NT2/D1 (cell line): ENCODE results near the gene CDH18.

Source experiments
- DNase-seq: peaks from one replicate; pipeline ENCODE4 v3.0.0-alpha.2; 2011; ENCODE audit warnings: low read depth, low spot score
- H3K27me3 ChIP-seq: 2 replicates; pipeline ENCODE4 v1.6.0; 2011; ENCODE audit warnings: mild to moderate bottlenecking; ENCODE audit not compliant: insufficient read length, insufficient read depth
- H3K36me3 ChIP-seq: 2 replicates; pipeline ENCODE4 v1.6.1; 2011; ENCODE audit warnings: mild to moderate bottlenecking, low read length, mixed read lengths; ENCODE audit not compliant: insufficient read depth, insufficient read length
- H3K4me1 ChIP-seq: 2 replicates; pipeline ENCODE4 v1.5.1; 2011; ENCODE audit not compliant: insufficient read depth, insufficient read length
- H3K4me3 ChIP-seq: 2 replicates; pipeline ENCODE4 v1.5.1; 2011; ENCODE audit warnings: low read depth; ENCODE audit not compliant: insufficient read length
- H3K9ac ChIP-seq: 2 replicates; pipeline ENCODE4 v1.6.0; 2011; ENCODE audit warnings: low read depth; ENCODE audit not compliant: insufficient read length
- H3K9me3 ChIP-seq: 2 replicates; pipeline ENCODE4 v1.5.1; 2011; ENCODE audit warnings: mild to moderate bottlenecking, low read length; ENCODE audit not compliant: insufficient read depth
- SUZ12 ChIP-seq: IDR thresholded peaks from 2 replicates; pipeline ENCODE4 v1.6.1; 2011; ENCODE audit not compliant: insufficient read length, insufficient read depth; ENCODE audit errors: extremely low read depth
- YY1 ChIP-seq: IDR thresholded peaks from 2 replicates; pipeline ENCODE4 v1.6.1; 2011; ENCODE audit not compliant: insufficient read length, insufficient read depth
- ZNF274 ChIP-seq: IDR thresholded peaks from 2 replicates; pipeline ENCODE4 v1.6.1; 2011; ENCODE audit warnings: mild to moderate bottlenecking, low read depth, low read length

Gene CDH18

DNA sequence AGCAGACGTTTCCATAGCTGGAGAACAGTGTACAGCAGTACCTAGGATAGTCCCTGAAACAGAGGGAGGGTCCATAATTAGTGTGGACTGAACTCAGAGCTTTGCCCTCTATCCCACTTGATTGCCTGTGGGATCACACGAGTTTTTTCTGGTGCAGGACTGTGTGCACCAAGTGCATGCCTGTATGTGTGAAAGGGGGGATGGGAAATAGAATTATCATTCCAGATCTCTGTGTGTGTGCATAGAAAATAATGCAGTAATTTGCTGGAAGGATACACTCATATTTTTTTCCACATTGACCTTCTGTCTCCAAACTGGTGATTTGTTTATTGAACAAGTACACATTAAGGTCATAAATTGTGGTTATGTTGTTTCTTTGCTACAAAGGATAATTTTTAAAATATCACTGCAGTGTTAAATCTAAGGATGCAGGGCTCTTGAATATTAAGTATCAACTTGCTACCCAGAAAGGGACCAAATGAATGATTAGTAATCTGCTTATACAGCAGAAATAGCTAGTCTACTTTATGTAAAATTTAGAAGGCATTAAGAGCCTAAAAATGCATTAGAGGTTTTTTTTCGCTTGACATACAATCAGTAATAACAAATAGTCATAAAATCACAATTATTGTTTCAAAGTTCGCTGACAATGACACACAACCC is 292.9 kb downstream of the CDH18 start:
- DNase-seq = no peak
- no peaks in the 10 kb centered on the region for H3K36me3 ChIP-seq
- H3K9me3 ChIP-seq = no peaks in the 10 kb centered on the region
- no peak overlapping the region for H3K4me3 ChIP-seq
- no peak for TF ChIP-seq YY1
- TF ChIP-seq ZNF274 = no peak
- TF ChIP-seq SUZ12 = no peak
- no peaks in the 10 kb centered on the region for H3K27me3 ChIP-seq
- no peak overlapping the region for H3K9ac ChIP-seq
- H3K4me1 ChIP-seq = no peaks in the 10 kb centered on the region

DNA sequence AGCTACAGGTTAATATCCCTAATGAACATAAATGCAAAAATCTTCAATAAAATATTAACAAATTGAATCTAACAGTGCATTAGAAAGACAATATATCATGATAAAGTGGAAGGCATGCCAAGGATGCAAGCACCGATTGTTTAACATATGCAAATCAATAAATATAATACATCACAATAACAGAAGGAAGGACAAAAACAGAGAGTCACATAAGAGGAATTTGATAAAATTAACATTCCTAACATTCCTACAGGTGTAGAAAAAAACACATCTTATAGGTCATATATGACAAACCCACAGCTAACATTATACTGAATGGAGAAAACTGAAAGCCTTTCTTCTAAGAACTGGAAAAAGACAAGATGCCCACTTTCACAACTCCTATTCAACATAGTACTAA is 297.0 kb downstream of the CDH18 start:
- DNase-seq = no peak

GRCh38 chr5:19685473-19685872 is 302.5 kb downstream of the CDH18 start:
- Histone ChIP-seq H3K4me3 (no peak overlapping the region), H3K9me3 (no peaks in the 10 kb centered on the region), H3K4me1 (no peaks in the 10 kb centered on the region), H3K27me3 (no peaks in the 10 kb centered on the region), H3K36me3 (no peaks in the 10 kb centered on the region), H3K9ac (no peak overlapping the region)
- TF ChIP-seq SUZ12 = no peak
- no peak for TF ChIP-seq ZNF274
- TF ChIP-seq YY1 = no peak
- DNase-seq = no peak

More for the DNA sequence above, 297.0 kb downstream of the CDH18 start:
- no peaks in the 10 kb centered on the region for H3K4me1 ChIP-seq
- H3K36me3 ChIP-seq = no peaks in the 10 kb centered on the region
- H3K9ac ChIP-seq = no peak overlapping the region
- H3K9me3 ChIP-seq = no peaks in the 10 kb centered on the region
- no peaks in the 10 kb centered on the region for H3K27me3 ChIP-seq
- TF ChIP-seq SUZ12 (no peak), YY1 (no peak), ZNF274 (no peak)
- no peak overlapping the region for H3K4me3 ChIP-seq

- no peaks in the 10 kb centered on the region for H3K36me3 ChIP-seq
- H3K9me3 ChIP-seq = no peaks in the 10 kb centered on the region
- DNase-seq = no peak
- H3K4me3 ChIP-seq = no peak overlapping the region
- no peaks in the 10 kb centered on the region for H3K4me1 ChIP-seq
- TF ChIP-seq ZNF274 (no peak), SUZ12 (no peak), YY1 (no peak)
- no peak overlapping the region for H3K9ac ChIP-seq
- H3K27me3 ChIP-seq = no peaks in the 10 kb centered on the region
These were observed 311.1 kb downstream of the CDH18 start for GRCh38 chr5:19676895-19677294.

- TF ChIP-seq ZNF274 (no peak), SUZ12 (no peak), YY1 (no peak)
These were observed 327.3 kb downstream of the CDH18 start for GRCh38 chr5:19660679-19661078.

GRCh38 chr5:19655627-19656026 is 332.4 kb downstream of the CDH18 start:
- no peaks in the 10 kb centered on the region for H3K4me1 ChIP-seq
- TF ChIP-seq YY1 (no peak), SUZ12 (no peak), ZNF274 (no peak)
- no peak for DNase-seq
- H3K36me3 ChIP-seq = no peaks in the 10 kb centered on the region
- H3K27me3 ChIP-seq = no peaks in the 10 kb centered on the region
- H3K9me3 ChIP-seq = no peaks in the 10 kb centered on the region
- no peak overlapping the region for H3K9ac ChIP-seq
- H3K4me3 ChIP-seq = no peak overlapping the region

More at GRCh38 chr5:19660679-19661078, 327.3 kb downstream of the CDH18 start:
- DNase-seq = no peak
- Histone ChIP-seq H3K9me3 (no peaks in the 10 kb centered on the region), H3K27me3 (no peaks in the 10 kb centered on the region), H3K9ac (no peak overlapping the region), H3K36me3 (no peaks in the 10 kb centered on the region), H3K4me3 (no peak overlapping the region), H3K4me1 (no peaks in the 10 kb centered on the region)

- Histone ChIP-seq H3K27me3 (no peaks in the 10 kb centered on the region), H3K9ac (no peak overlapping the region), H3K36me3 (no peaks in the 10 kb centered on the region), H3K9me3 (no peaks in the 10 kb centered on the region), H3K4me3 (no peak overlapping the region), H3K4me1 (no peaks in the 10 kb centered on the region)
- no peak for TF ChIP-seq SUZ12
- TF ChIP-seq YY1 = no peak
- no peak for TF ChIP-seq ZNF274
- no peak for DNase-seq
These were observed 349.5 kb downstream of the CDH18 start for GRCh38 chr5:19638461-19638860.

DNA sequence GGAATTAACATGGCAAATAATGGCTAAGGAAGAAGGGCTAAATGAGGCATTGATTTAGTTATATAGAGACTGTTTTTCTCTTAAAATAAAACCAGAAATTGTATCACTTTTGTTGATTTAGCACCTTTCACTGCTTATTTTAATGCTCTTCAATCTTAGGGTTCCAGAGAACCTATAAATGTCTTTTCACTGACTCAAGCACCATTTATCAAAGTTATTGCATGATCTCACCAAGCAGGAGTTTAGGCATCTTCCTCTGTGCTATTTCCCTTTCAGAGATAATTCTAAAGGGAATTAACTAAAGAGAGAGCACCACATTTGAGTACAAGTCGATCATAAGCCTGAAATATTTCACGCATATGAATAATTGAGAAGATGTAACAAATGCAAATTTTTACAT is 357.1 kb downstream of the CDH18 start:
- Histone ChIP-seq H3K4me3 (no peak overlapping the region), H3K9ac (no peak overlapping the region), H3K9me3 (no peaks in the 10 kb centered on the region), H3K27me3 (no peaks in the 10 kb centered on the region), H3K4me1 (no peaks in the 10 kb centered on the region), H3K36me3 (no peaks in the 10 kb centered on the region)
- no peak for TF ChIP-seq YY1
- no peak for TF ChIP-seq SUZ12
- DNase-seq = no peak
